HEK293 (cell line): ENCODE results near the gene PLCL2.

Experiments
- CTCF ChIA-PET: fragments of 350-600 bp; formaldehyde crosslinking; extraction: SDS; loops from one replicate; lab custom pipeline; 2021; ENCODE audit warnings: antibody characterized with exemption; lab: Yijun Ruan, JAX
- POLR2A ChIA-PET: fragments of 300-600 bp; formaldehyde crosslinking; extraction: SDS; loops from one replicate; lab custom pipeline; 2020; ENCODE audit warnings: antibody characterized with exemption, inconsistent platforms; lab: Yijun Ruan, JAX
- H3K27ac ChIP-seq: fragments of 200-500 bp; sonication (Bioruptor generic); 2 replicates; pipeline ENCODE4 v1.5.1; 2014; ENCODE audit warnings: low read depth, low read length, control low read depth, inconsistent platforms; ENCODE audit errors: extremely low read depth
- H3K36me3 ChIP-seq, 2 experiments: fragments of 200-500 bp in 1 of 2; sonication (Bioruptor generic) in 1 of 2; 1 replicate in 1 of 2; 2 replicates in 1 of 2; pipeline ENCODE4 v1.5.1; 2014 to 2017; ENCODE audit warnings: inconsistent platforms in 2 of 2, low read length in 2 of 2; ENCODE audit not compliant: control insufficient read depth in 2 of 2, insufficient read depth in 1 of 2
- H3K4me1 ChIP-seq: fragments of 200-500 bp; sonication (Bioruptor generic); 2 replicates; pipeline ENCODE4 v1.5.1; 2014; ENCODE audit warnings: mild to moderate bottlenecking, low read length, inconsistent platforms; ENCODE audit not compliant: control insufficient read depth, insufficient read depth
- H3K4me3 ChIP-seq: 2 replicates; pipeline ENCODE4 v1.5.1; 2011; ENCODE audit warnings: low read depth, mild to moderate bottlenecking, control low read depth, low read length, moderate library complexity
- H3K9me3 ChIP-seq: fragments of 200-500 bp; sonication (Bioruptor generic); 2 replicates; pipeline ENCODE4 v1.5.1; 2014; ENCODE audit warnings: low read depth, low read length, inconsistent platforms; ENCODE audit not compliant: control insufficient read depth, insufficient read depth
- ATF2 ChIP-seq: fragments of 450-650 bp; formaldehyde crosslinking; IDR thresholded peaks from 2 replicates; pipeline ENCODE4 v1.5.1; 2016; ENCODE audit warnings: missing biosample characterization, missing genetic modification characterization, low read depth
- BCL6B ChIP-seq: fragments of 450-650 bp; formaldehyde crosslinking; IDR thresholded peaks from 2 replicates; pipeline ENCODE4 v1.5.1; 2017; ENCODE audit warnings: missing biosample characterization, missing genetic modification characterization
- IKZF3 ChIP-seq: fragments of 450-650 bp; IDR thresholded peaks from 2 replicates; pipeline ENCODE4 v1.5.0; 2018; ENCODE audit warnings: missing biosample characterization, mild to moderate bottlenecking, missing genetic modification characterization, moderate library complexity
- KLF7 ChIP-seq: fragments of 450-650 bp; formaldehyde crosslinking; IDR thresholded peaks from 2 replicates; pipeline ENCODE4 v1.5.1; 2016; ENCODE audit warnings: missing biosample characterization, missing genetic modification characterization, borderline replicate concordance
- PRDM4 ChIP-seq: fragments of 450-650 bp; formaldehyde crosslinking; IDR thresholded peaks from 2 replicates; pipeline ENCODE4 v1.5.1; 2017; ENCODE audit warnings: missing biosample characterization, missing genetic modification characterization
- TCF7L2 ChIP-seq: IDR thresholded peaks from 2 replicates; pipeline ENCODE4 v1.6.1; 2011; ENCODE audit warnings: low read depth, mild to moderate bottlenecking, inconsistent platforms, low read length, moderate library complexity, borderline replicate concordance
- YY1 ChIP-seq: fragments of 450-650 bp; formaldehyde crosslinking; IDR thresholded peaks from 2 replicates; pipeline ENCODE4 v1.5.1; 2018; ENCODE audit warnings: missing biosample characterization, missing genetic modification characterization
- ZBTB11 ChIP-seq: fragments of 450-650 bp; formaldehyde crosslinking; conservative IDR thresholded peaks from 2 replicates; pipeline ENCODE4 v1.5.1; 2016; ENCODE audit warnings: low read depth, missing biosample characterization, missing genetic modification characterization
- ZBTB17 ChIP-seq: fragments of 450-650 bp; formaldehyde crosslinking; IDR thresholded peaks from 2 replicates; pipeline ENCODE4 v1.5.1; 2016; ENCODE audit warnings: missing biosample characterization, missing genetic modification characterization
- ZBTB44 ChIP-seq: fragments of 450-650 bp; IDR thresholded peaks from 2 replicates; pipeline ENCODE4 v1.5.1; 2018; ENCODE audit warnings: missing biosample characterization, mild to moderate bottlenecking, missing genetic modification characterization
- ZIC2 ChIP-seq: fragments of 450-650 bp; formaldehyde crosslinking; IDR thresholded peaks from 2 replicates; pipeline ENCODE4 v1.5.1; 2016; ENCODE audit warnings: missing biosample characterization, missing genetic modification characterization
- ZNF26 ChIP-seq: fragments of 450-650 bp; formaldehyde crosslinking; IDR thresholded peaks from 2 replicates; pipeline ENCODE4 v1.5.1; 2016; ENCODE audit warnings: missing biosample characterization, missing genetic modification characterization
- ZNF426 ChIP-seq: fragments of 450-650 bp; formaldehyde crosslinking; IDR thresholded peaks from 2 replicates; pipeline ENCODE4 v1.5.1; 2017; ENCODE audit warnings: missing biosample characterization, missing genetic modification characterization, mild to moderate bottlenecking, inconsistent platforms, moderate library complexity
- ZNF501 ChIP-seq: fragments of 450-650 bp; formaldehyde crosslinking; IDR thresholded peaks from 2 replicates; pipeline ENCODE4 v1.5.1; 2016; ENCODE audit warnings: missing biosample characterization, missing genetic modification characterization
- ZNF548 ChIP-seq: fragments of 450-650 bp; formaldehyde crosslinking; IDR thresholded peaks from 2 replicates; pipeline ENCODE4 v1.5.1; 2016; ENCODE audit warnings: missing biosample characterization, missing genetic modification characterization
- ZNF660 ChIP-seq: fragments of 450-650 bp; IDR thresholded peaks from 2 replicates; pipeline ENCODE4 v1.5.1; 2018; ENCODE audit warnings: missing biosample characterization, mild to moderate bottlenecking, missing genetic modification characterization
- ZNF704 ChIP-seq: fragments of 450-650 bp; formaldehyde crosslinking; IDR thresholded peaks from 2 replicates; pipeline ENCODE4 v1.5.1; 2016; ENCODE audit warnings: missing biosample characterization, missing genetic modification characterization
- ZNF792 ChIP-seq: fragments of 450-650 bp; formaldehyde crosslinking; IDR thresholded peaks from 2 replicates; pipeline ENCODE4 v1.5.1; 2016; ENCODE audit warnings: missing biosample characterization, missing genetic modification characterization
- ZSCAN30 ChIP-seq: fragments of 450-650 bp; IDR thresholded peaks from 2 replicates; pipeline ENCODE4 v1.5.1; 2018; ENCODE audit warnings: missing biosample characterization, mild to moderate bottlenecking, missing genetic modification characterization, moderate library complexity
- ZSCAN5A ChIP-seq: fragments of 450-650 bp; formaldehyde crosslinking; IDR thresholded peaks from 2 replicates; pipeline ENCODE4 v1.5.1; 2016; ENCODE audit warnings: missing biosample characterization, missing genetic modification characterization

PLCL2 gene

GRCh38 chr3:16913264-16913580, 28.5 kb downstream of the PLCL2 start:
- no peaks in the 10 kb centered on the region for H3K9me3 ChIP-seq
- H3K4me3 ChIP-seq, result no peak overlapping the region
- ChIA-PET POLR2A (no interaction called here), CTCF (interaction anchor here (0.5 kb wide), 1 partner anchor 71 kb away, joined by 3 read pairs; no protein-coding TSS in a partner anchor)
- 0 out of 2 replicates have a peak, but pooled peaks cover 5% of the 10 kb centered on the region for H3K4me1 ChIP-seq
- no peaks in the 10 kb centered on the region for H3K36me3 ChIP-seq
- no peak overlapping the region for H3K27ac ChIP-seq
- TF ChIP-seq ZNF426 (tag by site-specific recombination) (no peak), ZNF26 (no peak), ZNF501 (tag by site-specific recombination) (no peak), ZBTB44 (no peak), ZBTB17 (tag by site-specific recombination) (no peak), ATF2 (no peak), ZNF548 (tag by site-specific recombination) (no peak), ZNF704 (tag by site-specific recombination) (no peak), TCF7L2 (no peak), ZNF792 (tag by site-specific recombination) (no peak), ZNF660 (no peak), BCL6B (tag by site-specific recombination) (no peak), YY1 (tag by site-specific recombination) (no peak), PRDM4 (tag by site-specific recombination) (no peak), ZIC2 (tag by site-specific recombination) (no peak), KLF7 (tag by site-specific recombination) (no peak)

GRCh38 chr3:16916840-16917239, 32.1 kb downstream of the PLCL2 start:
- Histone ChIP-seq H3K9me3 (no peaks in the 10 kb centered on the region), H3K4me3 (no peak overlapping the region), H3K27ac (no peak overlapping the region), H3K4me1 (0 out of 2 replicates have a peak, but pooled peaks cover 2% of the 10 kb centered on the region), H3K36me3 (no peaks in the 10 kb centered on the region)
- TF ChIP-seq ZSCAN5A (tag by site-specific recombination) (no peak), ZSCAN30 (tag by site-specific recombination) (no peak), IKZF3 (tag by site-specific recombination) (peak; percentile 9; the same call in 1 of the 2 replicates), ZBTB11 (tag by site-specific recombination) (peak; percentile 90), ZIC2 (tag by site-specific recombination) (0 out of 2 replicates have a peak, but pooled peaks have one; percentile 17)
- ChIA-PET POLR2A (no interaction called here), CTCF (no interaction called here)
